Smooth muscle cell (in vitro differentiated cells): ENCODE results near the gene TRAF4. TPM values are rescaled to one million over a fixed set of nuclear protein-coding genes. Genes with fewer than 3 reads are reported as not detected.

ENCODE experiments used
- DNase-seq: peaks from one replicate; lab custom pipeline; 2025; ENCODE audit not compliant: unreplicated experiment; lab: John Stamatoyannopoulos, UW
- H2AFZ ChIP-seq: fragments of 200-600 bp; sonication (generic); 2 replicates; pipeline ENCODE4 v1.6.0; 2016; ENCODE audit warnings: antibody characterized with exemption, low read depth, mild to moderate bottlenecking
- H3F3A ChIP-seq: fragments of 200-600 bp; sonication (generic); 2 replicates; pipeline ENCODE4 v1.6.0; 2017; ENCODE audit warnings: antibody characterized with exemption, low read depth
- H3K27ac ChIP-seq: fragments of 200-600 bp; sonication (generic); 2 replicates; pipeline ENCODE4 v1.5.1; 2016; ENCODE audit warnings: low read depth, mild to moderate bottlenecking
- H3K27me3 ChIP-seq: fragments of 200-600 bp; sonication (generic); 2 replicates; pipeline ENCODE4 v1.6.1; 2016; ENCODE audit warnings: low read depth, mild to moderate bottlenecking
- H3K36me3 ChIP-seq: fragments of 200-600 bp; sonication (generic); 2 replicates; pipeline ENCODE4 v1.5.1; 2016; ENCODE audit warnings: low read depth
- H3K4me1 ChIP-seq: fragments of 200-600 bp; sonication (generic); 2 replicates; pipeline ENCODE4 v1.5.1; 2016; ENCODE audit warnings: low read depth
- H3K4me2 ChIP-seq: fragments of 200-600 bp; sonication (generic); 2 replicates; pipeline ENCODE4 v1.6.0; 2016; ENCODE audit warnings: mild to moderate bottlenecking
- H3K4me3 ChIP-seq: fragments of 200-600 bp; sonication (generic); 2 replicates; pipeline ENCODE4 v1.5.1; 2016; ENCODE audit warnings: mild to moderate bottlenecking
- H3K79me2 ChIP-seq: fragments of 200-600 bp; sonication (generic); 2 replicates; pipeline ENCODE4 v1.6.0; 2016; ENCODE audit warnings: low read depth, mild to moderate bottlenecking
- H3K9ac ChIP-seq: fragments of 200-600 bp; sonication (generic); 2 replicates; pipeline ENCODE4 v1.6.0; 2016; ENCODE audit warnings: low read depth
- H3K9me3 ChIP-seq: fragments of 200-600 bp; sonication (generic); replicated peaks from 2 replicates; pipeline ENCODE4 v1.5.1; 2016; ENCODE audit warnings: low read depth
- H4K20me1 ChIP-seq: fragments of 200-600 bp; sonication (generic); 2 replicates; pipeline ENCODE4 v1.6.0; 2016; ENCODE audit warnings: low read depth
- CTCF ChIP-seq: fragments of 200-600 bp; sonication (generic); IDR thresholded peaks from 2 replicates; pipeline ENCODE4 v1.5.1; 2017; ENCODE audit warnings: borderline replicate concordance, mild to moderate bottlenecking, antibody characterized with exemption; ENCODE audit not compliant: insufficient read depth, poor library complexity, severe bottlenecking
- WGBS: methylation state at CpG from one replicate; pipeline ENCODE4 v1.1.7; 2016; ENCODE audit warnings: low lambda C conversion rate; 5-methylcytosine and 5-hydroxymethylcytosine counted together
- polyA plus RNA-seq: library from polyadenylated mRNA; unstranded; fragments of >200 nt; fragmentation: Nextera tagmentation; extraction: Ambion mirVana; gene quantifications from 2 replicates; pipeline ENCODE4 v1.2.1, GENCODE V29; 2016
- total RNA-seq: library from RNA; depleted of rRNA; stranded (reverse); fragments of >200 nt; gene quantifications from 2 replicates; pipeline ENCODE4 v1.2.3, GENCODE V29; 2014

The TRAF4 gene
- total and polyA plus RNA-seq, 2 experiments from 2014 or later, result 47.5 to 97.0 TPM

- Histone ChIP-seq H3K9ac (peak overlapping the region; percentile 96), H3K4me1 (peaks cover 16% of the 10 kb centered on the region), H3K4me2 (peak overlapping the region; percentile 89), H3K79me2 (peaks cover 38% of the 10 kb centered on the region), H3K9me3 (no peaks in the 10 kb centered on the region), H3K4me3 (peak overlapping the region; percentile 73), H3F3A (peaks cover 43% of the 10 kb centered on the region), H3K27me3 (no peaks in the 10 kb centered on the region), H4K20me1 (peaks cover 73% of the 10 kb centered on the region), H3K27ac (peak overlapping the region; percentile 94), H2AFZ (no peak overlapping the region), H3K36me3 (no peaks in the 10 kb centered on the region)
- DNase-seq, result no peak
- TF ChIP-seq CTCF, result no peak
- WGBS, result 57% methylated on average over 5 of the region's 5 CpGs
These were observed 2.8 kb downstream of the TRAF4 start for GRCh38 chr17:28746611-28747050.

GRCh38 chr17:28747051-28747691 is 3.4 kb downstream of the TRAF4 start:
- peaks cover 45% of the 10 kb centered on the region for H3F3A ChIP-seq
- no peaks in the 10 kb centered on the region for H3K36me3 ChIP-seq
- no peak overlapping the region for H2AFZ ChIP-seq
- WGBS, result 80% methylated on average over 7 of the region's 7 CpGs
- H3K27ac ChIP-seq, result peak overlapping the region; percentile 94
- H3K9ac ChIP-seq, result no peak overlapping the region
- no peak for DNase-seq
- H3K4me1 ChIP-seq, result peaks cover 16% of the 10 kb centered on the region
- peak overlapping the region; percentile 89 for H3K4me2 ChIP-seq
- no peak for TF ChIP-seq CTCF
- peaks cover 78% of the 10 kb centered on the region for H4K20me1 ChIP-seq
- peak overlapping the region; percentile 73 for H3K4me3 ChIP-seq
- no peaks in the 10 kb centered on the region for H3K27me3 ChIP-seq
- H3K9me3 ChIP-seq, result no peaks in the 10 kb centered on the region
- peaks cover 38% of the 10 kb centered on the region for H3K79me2 ChIP-seq

- peaks cover 38% of the 10 kb centered on the region for H3K79me2 ChIP-seq
- H3K9ac ChIP-seq, result no peak overlapping the region
- no peaks in the 10 kb centered on the region for H3K27me3 ChIP-seq
- peak overlapping the region; percentile 94 for H3K27ac ChIP-seq
- TF ChIP-seq CTCF, result no peak
- H4K20me1 ChIP-seq, result peaks cover 82% of the 10 kb centered on the region
- peaks cover 45% of the 10 kb centered on the region for H3F3A ChIP-seq
- no peaks in the 10 kb centered on the region for H3K9me3 ChIP-seq
- WGBS, result 96% methylated on average over 18 of the region's 18 CpGs
- H2AFZ ChIP-seq, result no peak overlapping the region
- no peak overlapping the region for H3K4me2 ChIP-seq
- DNase-seq, result no peak
- H3K4me1 ChIP-seq, result peaks cover 12% of the 10 kb centered on the region
- H3K36me3 ChIP-seq, result no peaks in the 10 kb centered on the region
- no peak overlapping the region for H3K4me3 ChIP-seq
These were observed 4.3 kb downstream of the TRAF4 start for GRCh38 chr17:28747801-28748750.
